Right lobe of liver (tissue), 4 donors: ENCODE measurements around the gene NCSTN.

ENCODE experiments used
- POLR2A ChIP-seq: fragments of 450-650 bp; IDR thresholded peaks from one replicate; pipeline ENCODE4 v1.6.1; 2017; ENCODE audit warnings: antibody characterized with exemption, mild to moderate bottlenecking
- TF ChIP-seq, protein P1 (sequence below), 4 donors: fragments of 200-600 bp in 3 of 4; fragments of 450-650 bp in 1 of 4; IDR thresholded peaks; one replicate each; pipeline versions ENCODE4 v1.5.1 to v1.8.0; 2016 to 2022; ENCODE audit warnings: antibody characterized with exemption in 4 of 4, mild to moderate bottlenecking in 2 of 4
- donor health status: DM: no; HTN: no; CAD: no.
- donor health status: DM: no; HTN: no; CAD: no.
- donor health status: DM: no; HTN: yes; CAD: no.

DNA sequence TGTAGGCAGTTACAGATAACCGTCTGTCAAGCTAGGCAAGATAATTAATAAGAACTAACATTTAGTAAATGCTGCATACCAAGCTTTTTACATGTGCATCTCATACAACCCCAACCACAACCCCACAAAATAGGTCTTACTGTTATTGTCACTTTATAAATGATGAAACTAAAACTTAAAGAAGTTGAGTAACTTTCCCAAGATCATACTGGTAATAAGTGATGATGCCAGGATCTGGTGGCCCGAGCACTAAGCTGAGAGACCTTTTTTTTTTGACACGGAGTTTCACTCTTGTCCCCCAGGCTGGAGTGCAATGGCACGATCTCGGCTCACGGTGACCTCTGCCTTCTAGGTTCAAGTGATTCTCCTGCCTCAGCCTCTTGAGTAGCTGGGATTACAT is 1.8 kb downstream of the NCSTN start:
- TF ChIP-seq, protein P1, sequence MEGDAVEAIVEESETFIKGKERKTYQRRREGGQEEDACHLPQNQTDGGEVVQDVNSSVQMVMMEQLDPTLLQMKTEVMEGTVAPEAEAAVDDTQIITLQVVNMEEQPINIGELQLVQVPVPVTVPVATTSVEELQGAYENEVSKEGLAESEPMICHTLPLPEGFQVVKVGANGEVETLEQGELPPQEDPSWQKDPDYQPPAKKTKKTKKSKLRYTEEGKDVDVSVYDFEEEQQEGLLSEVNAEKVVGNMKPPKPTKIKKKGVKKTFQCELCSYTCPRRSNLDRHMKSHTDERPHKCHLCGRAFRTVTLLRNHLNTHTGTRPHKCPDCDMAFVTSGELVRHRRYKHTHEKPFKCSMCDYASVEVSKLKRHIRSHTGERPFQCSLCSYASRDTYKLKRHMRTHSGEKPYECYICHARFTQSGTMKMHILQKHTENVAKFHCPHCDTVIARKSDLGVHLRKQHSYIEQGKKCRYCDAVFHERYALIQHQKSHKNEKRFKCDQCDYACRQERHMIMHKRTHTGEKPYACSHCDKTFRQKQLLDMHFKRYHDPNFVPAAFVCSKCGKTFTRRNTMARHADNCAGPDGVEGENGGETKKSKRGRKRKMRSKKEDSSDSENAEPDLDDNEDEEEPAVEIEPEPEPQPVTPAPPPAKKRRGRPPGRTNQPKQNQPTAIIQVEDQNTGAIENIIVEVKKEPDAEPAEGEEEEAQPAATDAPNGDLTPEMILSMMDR (IDR thresholded peaks at IDR 0.05), result no peak
- TF ChIP-seq POLR2A, result no peak
